COLO668 (cell line): ENCODE results near the gene SCNM1.

Experiments
- DNase-seq: peaks from one replicate; lab custom pipeline; 2025; ENCODE audit not compliant: unreplicated experiment; lab: John Stamatoyannopoulos, UW

The SCNM1 gene

GRCh38 chr1:151165738-151166504, at the start of gene SCNM1, which contains the start of gene LYSMD1:
TSS of gene SCNM1 (plus strand) at chr1:151166144. CDS start at chr1:151166153, 9 bp downstream.
TSS of gene LYSMD1 (minus strand) at chr1:151165902. CDS start at chr1:151165258, 644 bp downstream.
- DNase-seq = peak; percentile 99

GRCh38 chr1:151124763-151125403, 41.1 kb upstream of the SCNM1 start:
- no peak for DNase-seq

- no peak for DNase-seq
Observed at GRCh38 chr1:151128800-151129199, 37.1 kb upstream of the SCNM1 start.

- peak; percentile 89 for DNase-seq
Observed at GRCh38 chr1:151130987-151131586, 34.9 kb upstream of the SCNM1 start.

- peak; percentile 58 for DNase-seq
Observed at GRCh38 chr1:151131701-151132334, 34.1 kb upstream of the SCNM1 start.

- no peak for DNase-seq
Observed at GRCh38 chr1:151132335-151133017, 33.5 kb upstream of the SCNM1 start.

GRCh38 chr1:151133018-151133806, 32.7 kb upstream of the SCNM1 start:
- no peak for DNase-seq

- peak; percentile 24 for DNase-seq
Observed at GRCh38 chr1:151134396-151134795, 31.5 kb upstream of the SCNM1 start.

GRCh38 chr1:151134991-151135390, 31.0 kb upstream of the SCNM1 start:
- DNase-seq = no peak

- DNase-seq = no peak
Observed at GRCh38 chr1:151135433-151136385, 30.2 kb upstream of the SCNM1 start.

- DNase-seq = no peak
Observed at GRCh38 chr1:151137789-151138188, 28.2 kb upstream of the SCNM1 start.

- DNase-seq = no peak
Observed at GRCh38 chr1:151142411-151143056, 23.4 kb upstream of the SCNM1 start.

GRCh38 chr1:151143057-151143435, 22.9 kb upstream of the SCNM1 start:
- no peak for DNase-seq

- no peak for DNase-seq
Observed at GRCh38 chr1:151143986-151144385, 22.0 kb upstream of the SCNM1 start.

- no peak for DNase-seq
Observed at GRCh38 chr1:151144474-151145303, 21.3 kb upstream of the SCNM1 start.

GRCh38 chr1:151145304-151146071, 20.5 kb upstream of the SCNM1 start:
- peak; percentile 34 for DNase-seq

- no peak for DNase-seq
Observed at GRCh38 chr1:151146072-151146411, 19.9 kb upstream of the SCNM1 start.
